Lower leg skin (tissue), 3 donors: ENCODE results near the gene CCDC144A.
"Not testable (repeated sequence)": the region's sequence is repeated elsewhere in the genome, so short reads cannot be mapped to it uniquely, and the experiment has no call there.

Experiments used
- CTCF ChIP-seq, 3 donors: fragments of 450-650 bp; IDR thresholded peaks; one replicate each; pipeline ENCODE4 v1.5.1; 2016; ENCODE audit warnings: antibody characterized with exemption in 3 of 3, mild to moderate bottlenecking in 3 of 3, moderate library complexity in 2 of 3
- POLR2A ChIP-seq, 2 donors: fragments of 450-650 bp; IDR thresholded peaks; one replicate each; pipeline ENCODE4 v1.6.1; 2016 to 2017; ENCODE audit warnings: antibody characterized with exemption in 2 of 2, mild to moderate bottlenecking in 1 of 2, moderate library complexity in 1 of 2

DNA sequence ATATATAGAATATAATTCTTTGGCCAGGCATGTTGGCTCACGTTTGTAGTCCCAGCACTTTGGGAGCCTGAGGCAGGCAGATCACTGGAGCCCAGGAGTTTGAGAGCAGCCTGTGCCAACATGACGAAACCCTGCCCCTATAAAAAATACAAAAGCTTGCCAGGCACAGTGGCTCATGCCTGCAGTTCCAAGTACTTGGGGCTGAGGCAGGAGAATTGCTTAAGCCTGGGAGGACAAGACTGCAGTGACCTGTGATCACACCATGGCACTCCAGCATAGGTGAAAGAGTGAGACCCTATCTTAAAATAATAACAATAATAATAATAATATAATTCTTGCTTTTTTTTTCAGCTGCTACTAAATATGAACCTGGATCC, 83.1 kb downstream of the CCDC144A start:
- not testable (repeated sequence) for TF ChIP-seq POLR2A, CTCF (IDR thresholded peaks at IDR 0.05)
